VCaP (cell line): Measurements from ENCODE around the gene PFN4.
"Not testable (repeated sequence)": the region's sequence is repeated elsewhere in the genome, so short reads cannot be mapped to it uniquely, and the experiment has no call there.

ENCODE experiments used
- H3K27ac ChIP-seq: fragments of 450-650 bp; 2 replicates; pipeline ENCODE4 v1.5.1; 2017
- CTCF ChIP-seq: fragments of 450-650 bp; conservative IDR thresholded peaks from 2 replicates; pipeline ENCODE4 v1.5.1; 2017; ENCODE audit warnings: mild to moderate bottlenecking, moderate library complexity

The PFN4 gene

GRCh38 chr2:24111407-24111901, 11.7 kb downstream of the PFN4 start:
- no peak for TF ChIP-seq CTCF
- H3K27ac ChIP-seq, result no peak overlapping the region

GRCh38 chr2:24110660-24111303, 12.4 kb downstream of the PFN4 start:
- TF ChIP-seq CTCF, result no peak
- no peak overlapping the region for H3K27ac ChIP-seq

- not testable (repeated sequence) for H3K27ac ChIP-seq
Observed at GRCh38 chr2:24109431-24109830, 13.7 kb downstream of the PFN4 start.

GRCh38 chr2:24107336-24107735, 15.8 kb downstream of the PFN4 start:
- H3K27ac ChIP-seq, result no peak overlapping the region
- no peak for TF ChIP-seq CTCF

- TF ChIP-seq CTCF, result no peak
- no peak overlapping the region for H3K27ac ChIP-seq
Observed at GRCh38 chr2:24106786-24107185, 16.3 kb downstream of the PFN4 start.

- no peak overlapping the region for H3K27ac ChIP-seq
- no peak for TF ChIP-seq CTCF
Observed at GRCh38 chr2:24105816-24106215, 17.3 kb downstream of the PFN4 start.

- no peak overlapping the region for H3K27ac ChIP-seq
- no peak for TF ChIP-seq CTCF
Observed at GRCh38 chr2:24104906-24105305, 18.2 kb downstream of the PFN4 start.

- TF ChIP-seq CTCF, result no peak
- H3K27ac ChIP-seq, result no peak overlapping the region
Observed at GRCh38 chr2:24104110-24104650, 19.0 kb downstream of the PFN4 start.
